ENCODE results near the gene DYNC1I1.

The DYNC1I1 gene

GRCh38 chr7:96144260-96144526, 371.8 kb downstream of the DYNC1I1 start:
- DNase-seq (ENCODE audit: low spot score) = no peak
